Activated CD4-positive, alpha-beta T cell treated with anti-CD3 and anti-CD28 coated beads, Interleukin-2, amount 50 U/mL, for 4 hours (primary cell): ENCODE data around the gene KNG1.

Experiments
- DNase-seq, 2 experiments: peaks; one replicate each; pipeline ENCODE4 v3.0.0-alpha.2; 2020

KNG1 gene

GRCh38 chr3:186782542-186783057 lies 65.4 kb downstream of the KNG1 start:
- no peak for DNase-seq

GRCh38 chr3:186783058-186783730 lies 66.0 kb downstream of the KNG1 start, which contains the start of gene EIF4A2:
Gene EIF4A2, plus strand, starts transcription at chr3:186783577. Its CDS starts 34 bp downstream, at chr3:186783611.
- DNase-seq, result peak; percentile 88 to 89

- peak; percentile 73 to 75 for DNase-seq
Measured at GRCh38 chr3:186783731-186784515, 66.8 kb downstream of the KNG1 start.

GRCh38 chr3:186784820-186785494 lies 67.8 kb downstream of the KNG1 start:
- no peak for DNase-seq

- DNase-seq, result no peak
Measured at GRCh38 chr3:186785495-186786018, 68.4 kb downstream of the KNG1 start.

GRCh38 chr3:186786922-186787321 lies 69.8 kb downstream of the KNG1 start:
- DNase-seq, result no peak

GRCh38 chr3:186787642-186788481 lies 70.7 kb downstream of the KNG1 start:
- DNase-seq, result no peak

- no peak for DNase-seq
Measured at GRCh38 chr3:186788482-186789370, 71.6 kb downstream of the KNG1 start.

- no peak for DNase-seq
Measured at GRCh38 chr3:186789554-186790260, 72.5 kb downstream of the KNG1 start.

GRCh38 chr3:186790261-186790981 lies 73.3 kb downstream of the KNG1 start:
- no peak for DNase-seq
